Neural progenitor cell (in vitro differentiated cells): ENCODE measurements around the gene PDE6A. TPM values are rescaled to one million over a fixed set of nuclear protein-coding genes. Genes with fewer than 3 reads are reported as not detected.
A peak's percentile ranks its signal among the peaks of the same experiment; 100 is the strongest.

Experiments used
- DNase-seq: peaks from one replicate; pipeline ENCODE4 v3.0.0-alpha.2; 2016; ENCODE audit warnings: low spot score
- H2AFZ ChIP-seq: fragments of 200-600 bp; sonication (generic); replicated peaks from 2 replicates; pipeline ENCODE4 v1.6.1; 2016; ENCODE audit warnings: antibody characterized with exemption
- H3F3A ChIP-seq: fragments of 200-600 bp; sonication (generic); 2 replicates; pipeline ENCODE4 v1.6.1; 2016; ENCODE audit warnings: antibody characterized with exemption, low read depth
- H3K27ac ChIP-seq: fragments of 200-600 bp; sonication (generic); 2 replicates; pipeline ENCODE4 v1.5.1; 2016; ENCODE audit warnings: mild to moderate bottlenecking
- H3K27me3 ChIP-seq: fragments of 200-600 bp; sonication (generic); 2 replicates; pipeline ENCODE4 v1.6.1; 2016; ENCODE audit warnings: mild to moderate bottlenecking, moderate library complexity
- H3K36me3 ChIP-seq: fragments of 200-600 bp; sonication (generic); 2 replicates; pipeline ENCODE4 v1.5.1; 2016
- H3K4me1 ChIP-seq: fragments of 200-600 bp; sonication (generic); 2 replicates; pipeline ENCODE4 v1.6.1; 2016; ENCODE audit warnings: mixed run types
- H3K4me2 ChIP-seq: fragments of 200-600 bp; sonication (generic); 2 replicates; pipeline ENCODE4 v1.6.1; 2016
- H3K4me3 ChIP-seq: fragments of 200-600 bp; sonication (generic); 2 replicates; pipeline ENCODE4 v1.5.1; 2016
- H3K79me2 ChIP-seq: fragments of 200-600 bp; sonication (generic); 2 replicates; pipeline ENCODE4 v1.6.1; 2016; ENCODE audit warnings: low read depth
- H3K9ac ChIP-seq: fragments of 200-600 bp; sonication (generic); 2 replicates; pipeline ENCODE4 v1.6.1; 2016
- H3K9me3 ChIP-seq: fragments of 200-600 bp; sonication (generic); 2 replicates; pipeline ENCODE4 v1.5.1; 2016; ENCODE audit warnings: low read depth
- H4K20me1 ChIP-seq: fragments of 200-600 bp; sonication (generic); 2 replicates; pipeline ENCODE4 v1.6.1; 2016; ENCODE audit warnings: low read depth
- H3K27ac Mint-ChIP-seq: 3 replicates; pipeline ENCODE4 v1.8.0; 2021; ENCODE audit warnings: mixed read lengths
- H3K27me3 Mint-ChIP-seq: 2 replicates; pipeline ENCODE4 v1.8.0; 2022; ENCODE audit warnings: low read depth, mild to moderate bottlenecking, inconsistent platforms, moderate library complexity, mixed read lengths; ENCODE audit not compliant: insufficient read depth
- H3K36me3 Mint-ChIP-seq: 3 replicates; pipeline ENCODE4 v1.8.0; 2021; ENCODE audit warnings: mixed read lengths
- H3K4me1 Mint-ChIP-seq: 3 replicates; pipeline ENCODE4 v1.8.0; 2021; ENCODE audit warnings: mixed read lengths
- H3K4me3 Mint-ChIP-seq: 3 replicates; pipeline ENCODE4 v1.8.0; 2021; ENCODE audit warnings: mild to moderate bottlenecking, moderate library complexity, mixed read lengths
- H3K9me3 Mint-ChIP-seq: 3 replicates; pipeline ENCODE4 v1.8.0; 2020; ENCODE audit warnings: mixed read lengths
- CTCF ChIP-seq: fragments of 200-600 bp; sonication (generic); IDR thresholded peaks from 2 replicates; pipeline ENCODE4 v1.5.1; 2017; ENCODE audit warnings: antibody characterized with exemption, mild to moderate bottlenecking
- EZH2 ChIP-seq: fragments of 200-600 bp; sonication (generic); IDR thresholded peaks from 2 replicates; pipeline ENCODE4 v1.6.1; 2017; ENCODE audit warnings: antibody characterized with exemption, mild to moderate bottlenecking, moderate library complexity
- EZH2phosphoT487 ChIP-seq: fragments of 200-600 bp; sonication (generic); IDR thresholded peaks from 2 replicates; pipeline ENCODE4 v1.6.1; 2017; ENCODE audit warnings: antibody characterized with exemption
- total RNA-seq: library from RNA; depleted of rRNA; stranded (reverse); fragments of >200 nt; gene quantifications from 2 replicates; pipeline ENCODE4 v1.2.3, GENCODE V29; 2015; ENCODE audit warnings: low replicate concordance

Gene PDE6A
- total RNA-seq, 1 donor from 2014 or later: not detected

- H3K9me3 Mint-ChIP-seq: no peaks in the 10 kb centered on the region
- DNase-seq: no peak
- Histone ChIP-seq H3K27ac (no peak overlapping the region), H3K4me3 (no peak overlapping the region), H3K4me2 (no peak overlapping the region), H3F3A (no peaks in the 10 kb centered on the region), H4K20me1 (no peaks in the 10 kb centered on the region), H3K9ac (no peak overlapping the region), H3K27me3 (no peaks in the 10 kb centered on the region), H3K4me1 (no peaks in the 10 kb centered on the region), H3K79me2 (no peaks in the 10 kb centered on the region), H2AFZ (no peak overlapping the region), H3K36me3 (no peaks in the 10 kb centered on the region), H3K9me3 (no peaks in the 10 kb centered on the region)
- H3K27ac Mint-ChIP-seq: no peak overlapping the region
- TF ChIP-seq CTCF: no peak
- no peak for TF ChIP-seq EZH2phosphoT487
- no peak for TF ChIP-seq EZH2
- H3K4me1 Mint-ChIP-seq: peaks cover 24% of the 10 kb centered on the region
- H3K36me3 Mint-ChIP-seq: no peaks in the 10 kb centered on the region
- no peak overlapping the region for H3K4me3 Mint-ChIP-seq
- no peaks in the 10 kb centered on the region for H3K27me3 Mint-ChIP-seq
Observed at GRCh38 chr5:149826574-149826973, 118.0 kb downstream of the PDE6A start.

- Mint-ChIP-seq H3K4me3 (no peak overlapping the region), H3K27me3 (no peaks in the 10 kb centered on the region), H3K9me3 (no peaks in the 10 kb centered on the region), H3K27ac (peak overlapping the region; percentile 32), H3K4me1 (peaks cover 35% of the 10 kb centered on the region), H3K36me3 (no peaks in the 10 kb centered on the region)
- Histone ChIP-seq H3K9ac (no peak overlapping the region), H3K4me2 (no peak overlapping the region), H3K27ac (no peak overlapping the region), H4K20me1 (no peaks in the 10 kb centered on the region), H3K4me3 (no peak overlapping the region), H3K9me3 (no peaks in the 10 kb centered on the region), H3K4me1 (no peaks in the 10 kb centered on the region), H3K36me3 (no peaks in the 10 kb centered on the region), H2AFZ (no peak overlapping the region), H3K27me3 (no peaks in the 10 kb centered on the region), H3F3A (no peaks in the 10 kb centered on the region), H3K79me2 (no peaks in the 10 kb centered on the region)
- DNase-seq: no peak
- TF ChIP-seq CTCF (no peak), EZH2phosphoT487 (no peak), EZH2 (no peak)
Observed at GRCh38 chr5:149824846-149825245, 119.7 kb downstream of the PDE6A start.

- Histone ChIP-seq H3K4me2 (no peak overlapping the region), H3K36me3 (no peaks in the 10 kb centered on the region), H3K27ac (no peak overlapping the region), H3K9me3 (no peaks in the 10 kb centered on the region), H3K79me2 (no peaks in the 10 kb centered on the region), H3K4me3 (no peak overlapping the region), H3F3A (no peaks in the 10 kb centered on the region), H3K27me3 (no peaks in the 10 kb centered on the region), H3K4me1 (no peaks in the 10 kb centered on the region), H2AFZ (no peak overlapping the region), H4K20me1 (no peaks in the 10 kb centered on the region), H3K9ac (no peak overlapping the region)
- no peaks in the 10 kb centered on the region for H3K9me3 Mint-ChIP-seq
- H3K27ac Mint-ChIP-seq: no peak overlapping the region
- H3K4me3 Mint-ChIP-seq: no peak overlapping the region
- H3K36me3 Mint-ChIP-seq: no peaks in the 10 kb centered on the region
- TF ChIP-seq EZH2phosphoT487 (no peak), CTCF (no peak), EZH2 (no peak)
- H3K4me1 Mint-ChIP-seq: peaks cover 35% of the 10 kb centered on the region
- DNase-seq: no peak
- no peaks in the 10 kb centered on the region for H3K27me3 Mint-ChIP-seq
Observed at GRCh38 chr5:149824120-149824519, 120.5 kb downstream of the PDE6A start.
